SK-N-MC (cell line): ENCODE data around the gene TMOD4.

Source experiments
- EZH2 ChIP-seq: fragments of 200-600 bp; sonication (generic); IDR thresholded peaks from one replicate; pipeline ENCODE4 v1.6.1; 2017; ENCODE audit warnings: antibody characterized with exemption
- FOXP2 ChIP-seq: optimal IDR thresholded peaks from 2 replicates; pipeline ENCODE3; 2011; ENCODE audit warnings: mild to moderate bottlenecking, moderate library complexity; ENCODE audit not compliant: insufficient read depth; ENCODE audit errors: extremely low read length, control extremely low read depth
- POLR2AphosphoS5 ChIP-seq: IDR thresholded peaks from 2 replicates; pipeline ENCODE4 v1.6.1; 2012; ENCODE audit warnings: mild to moderate bottlenecking, low read depth, low read length, borderline replicate concordance

DNA sequence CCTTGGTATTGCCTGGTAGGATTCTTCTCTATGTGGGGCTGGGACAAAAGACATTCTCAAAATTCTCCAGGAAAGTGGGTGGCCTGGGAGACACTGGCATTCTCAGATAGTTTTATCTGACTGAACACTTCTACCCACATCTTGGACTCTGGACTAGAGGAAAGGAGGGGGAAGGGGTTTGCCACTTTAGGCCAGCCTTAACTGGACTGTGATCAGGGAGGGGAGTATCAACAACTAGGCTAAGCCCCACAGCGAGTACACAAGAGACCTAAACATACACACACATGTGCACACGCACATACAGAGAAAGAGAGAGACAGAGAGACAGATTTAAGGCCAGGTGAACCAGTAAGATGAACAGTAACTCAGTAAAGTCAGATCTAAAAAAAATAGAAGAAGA, 28.1 kb downstream of the TMOD4 start:
- TF ChIP-seq POLR2AphosphoS5 (no peak), EZH2 (no peak), FOXP2 (no peak)
